Stimulated activated CD8-positive, alpha-beta memory T cell treated with anti-CD3 and anti-CD28 coated beads, Interleukin-7, amount 100 ng/mL, for 24 hours (primary cell): ENCODE data around the gene EVL.
"Not testable (repeated sequence)": the region's sequence is repeated elsewhere in the genome, so short reads cannot be mapped to it uniquely, and the experiment has no call there.

Experiments
- DNase-seq: peaks from one replicate; pipeline ENCODE4 v3.0.0-alpha.2; 2020; ENCODE audit warnings: low read depth

EVL gene

DNA sequence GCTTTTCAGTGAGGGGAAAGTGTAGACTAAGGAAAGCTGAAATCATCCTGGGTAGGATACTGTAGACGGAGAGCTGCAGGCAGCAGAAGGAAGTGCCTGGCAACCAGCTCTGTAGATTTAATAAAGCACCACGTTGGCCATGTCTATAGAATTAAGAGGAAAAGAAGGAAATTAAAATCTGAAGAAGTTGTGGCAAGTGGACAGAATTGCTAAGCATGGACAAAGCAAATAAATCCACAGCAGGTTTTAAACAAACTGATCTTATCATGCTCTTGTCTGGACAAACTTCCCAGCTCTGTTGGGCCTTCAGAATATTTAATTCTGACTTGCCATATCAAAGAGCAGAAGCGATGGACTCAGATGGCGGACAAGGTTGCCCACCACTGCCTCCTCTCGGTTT lies 27.2 kb upstream of the EVL start:
- no peak for DNase-seq

DNA sequence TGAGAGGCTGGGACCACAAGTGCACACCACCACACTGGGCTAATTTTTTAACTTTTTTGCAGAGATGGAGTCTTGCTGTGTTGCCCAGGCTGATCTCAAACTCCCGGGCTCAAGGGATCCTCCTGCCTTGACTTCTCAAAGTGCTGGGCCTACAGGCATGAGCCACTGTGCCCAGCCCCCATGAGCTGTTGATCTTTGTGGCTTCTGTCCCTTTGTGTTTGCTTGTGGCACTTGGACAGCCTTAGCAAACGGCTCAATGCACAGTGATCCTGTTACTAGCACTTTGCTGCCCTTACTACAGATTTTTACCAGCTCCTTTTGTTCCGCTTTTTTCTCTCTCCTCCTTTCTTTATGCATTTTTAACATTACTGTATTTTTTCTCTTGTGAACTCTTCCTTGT lies 25.3 kb upstream of the EVL start:
- no peak for DNase-seq

DNA sequence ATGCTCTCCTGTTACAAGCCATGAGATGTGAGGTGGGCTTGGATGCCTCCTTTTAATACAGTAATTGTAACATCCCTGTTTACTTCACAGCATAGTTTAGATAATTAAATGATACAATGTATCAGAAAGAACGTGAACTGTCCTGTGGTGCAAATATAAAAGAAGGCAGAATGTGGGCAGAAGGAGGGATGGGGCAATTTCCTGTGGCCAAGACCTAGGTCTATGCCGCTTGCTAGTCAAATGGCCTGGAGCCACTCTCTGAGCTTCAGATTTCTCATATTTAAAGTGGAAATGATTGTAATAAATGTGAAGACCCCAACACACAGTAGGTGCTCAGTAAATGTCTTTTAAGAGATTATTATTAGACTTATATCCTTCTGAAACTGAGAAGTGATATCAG lies 24.0 kb upstream of the EVL start:
- no peak for DNase-seq

DNA sequence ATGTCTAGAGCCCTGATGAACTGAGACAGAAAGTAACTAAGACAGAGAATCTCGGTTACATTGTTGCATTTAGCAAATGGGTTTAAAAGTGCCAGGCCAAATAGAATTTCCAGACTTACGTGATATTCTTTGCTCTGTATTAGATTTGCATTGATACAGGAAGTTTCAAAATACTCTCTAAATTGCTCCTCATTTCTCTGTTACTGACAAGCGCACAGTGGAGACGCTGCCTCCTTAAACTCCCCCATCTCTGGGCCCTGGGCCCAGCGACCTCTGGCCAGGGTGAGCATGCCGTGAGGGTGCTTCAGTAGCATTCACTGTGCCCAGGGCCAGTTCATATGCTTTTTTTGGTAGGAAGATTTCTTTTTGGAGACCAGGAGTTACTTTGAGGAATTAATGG lies 22.9 kb upstream of the EVL start:
- DNase-seq = no peak

DNA sequence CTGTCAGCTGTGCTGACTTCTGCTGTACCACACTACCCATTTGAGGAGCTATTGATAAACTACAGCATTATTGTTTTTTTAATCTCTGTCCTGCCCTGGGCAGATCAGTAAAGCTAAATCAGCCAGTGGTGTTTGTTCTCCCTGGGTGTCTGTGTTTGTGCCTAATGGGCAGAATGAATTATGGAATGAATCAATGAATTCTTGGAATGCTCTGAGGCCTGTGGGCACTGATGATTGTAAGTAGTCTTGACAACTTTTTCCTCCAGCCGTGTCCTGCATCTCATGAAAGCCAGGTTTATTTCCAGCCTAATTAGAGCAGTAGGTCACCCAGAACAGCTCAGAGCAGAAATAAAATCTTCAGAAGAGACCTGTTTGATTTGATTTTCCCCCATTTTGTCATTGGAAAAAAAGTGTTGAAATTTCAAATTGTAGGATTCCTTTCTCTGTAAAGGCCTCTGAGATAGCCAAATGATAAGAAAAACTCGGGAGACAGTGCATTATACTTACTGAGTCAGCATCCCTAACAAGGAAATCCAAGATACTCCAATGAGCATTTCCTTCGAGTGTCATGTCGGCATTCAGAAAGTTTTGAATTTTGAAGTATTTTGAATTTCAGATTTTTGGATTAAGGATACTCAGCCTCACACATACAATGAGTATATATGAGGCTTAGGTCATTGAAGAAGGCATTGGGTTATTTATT lies 19.4 kb upstream of the EVL start:
- no peak for DNase-seq

DNA sequence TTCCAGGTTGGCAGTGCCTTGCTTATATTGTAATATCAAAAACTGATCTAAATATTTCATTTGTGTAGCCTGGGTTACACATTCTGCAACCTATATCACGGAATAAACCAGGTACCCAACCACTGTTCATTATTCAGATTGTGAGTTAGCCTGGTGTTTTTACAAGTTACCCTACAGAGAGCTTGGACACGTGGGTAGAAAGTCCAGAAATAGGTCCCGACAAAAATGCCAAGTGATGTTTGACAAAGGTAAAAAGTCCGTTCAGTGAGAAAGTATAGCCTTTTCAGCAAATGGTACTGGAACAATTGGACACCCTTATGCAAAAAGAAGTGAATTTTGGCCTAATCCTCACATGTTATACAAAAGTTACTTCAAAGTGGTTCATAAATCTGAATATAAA lies 17.6 kb upstream of the EVL start:
- DNase-seq = no peak

DNA sequence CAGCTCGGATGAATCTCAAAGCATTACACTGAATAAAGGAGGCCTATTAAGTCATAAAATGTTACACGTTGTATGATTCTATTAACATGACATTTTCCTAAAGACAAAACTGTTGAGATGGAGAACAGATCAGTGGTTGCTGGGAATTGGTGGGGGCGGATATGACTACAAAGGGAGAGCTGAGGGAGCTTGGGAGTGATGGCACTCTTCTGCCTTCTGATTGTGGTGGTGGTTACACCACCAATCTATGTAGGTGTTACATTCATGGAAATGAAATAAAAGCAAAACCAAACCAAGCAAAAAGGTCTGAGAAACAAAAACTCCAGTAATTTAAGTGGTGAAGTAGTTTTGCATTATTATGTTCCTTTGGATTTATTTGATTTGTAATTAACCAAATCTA lies 16.4 kb upstream of the EVL start:
- DNase-seq = no peak

DNA sequence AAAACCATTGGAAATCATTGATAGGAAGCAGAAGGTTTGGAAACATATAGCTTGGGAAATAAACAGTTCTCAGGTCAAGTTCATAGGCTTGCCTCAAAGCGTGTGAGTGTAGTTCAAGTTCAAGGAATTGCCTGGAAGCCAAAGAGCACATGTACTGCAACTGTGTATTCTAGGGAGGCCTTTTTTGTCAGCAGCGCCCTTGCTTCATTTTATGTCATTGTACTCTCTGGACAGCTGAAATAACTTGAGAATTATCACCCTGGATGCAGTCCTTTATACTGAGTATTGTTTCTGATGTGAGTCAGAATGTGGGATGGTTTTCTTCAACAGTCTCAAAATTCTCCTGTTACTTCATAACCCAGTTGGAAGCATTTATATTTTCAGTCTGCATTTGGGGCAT lies 16.0 kb upstream of the EVL start:
- no peak for DNase-seq

DNA sequence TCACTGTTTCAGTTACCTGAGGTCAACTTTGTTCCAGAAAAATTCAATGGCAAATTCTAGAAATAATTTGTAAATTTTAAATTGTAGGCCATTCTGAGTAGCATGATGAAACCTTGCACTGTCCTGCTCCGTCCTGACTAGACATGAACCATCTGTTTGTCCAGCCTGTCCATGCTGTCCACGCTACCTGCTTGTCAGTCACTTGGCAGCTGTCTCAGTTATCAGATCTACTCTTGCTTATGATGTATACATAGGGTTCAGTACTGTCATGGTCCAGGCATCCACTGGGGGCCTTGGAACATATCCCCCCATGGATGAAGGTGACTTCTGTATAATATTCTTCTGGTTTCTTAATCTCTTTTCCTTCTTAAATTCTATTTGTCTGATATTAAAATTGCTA lies 14.1 kb upstream of the EVL start:
- no peak for DNase-seq

DNA sequence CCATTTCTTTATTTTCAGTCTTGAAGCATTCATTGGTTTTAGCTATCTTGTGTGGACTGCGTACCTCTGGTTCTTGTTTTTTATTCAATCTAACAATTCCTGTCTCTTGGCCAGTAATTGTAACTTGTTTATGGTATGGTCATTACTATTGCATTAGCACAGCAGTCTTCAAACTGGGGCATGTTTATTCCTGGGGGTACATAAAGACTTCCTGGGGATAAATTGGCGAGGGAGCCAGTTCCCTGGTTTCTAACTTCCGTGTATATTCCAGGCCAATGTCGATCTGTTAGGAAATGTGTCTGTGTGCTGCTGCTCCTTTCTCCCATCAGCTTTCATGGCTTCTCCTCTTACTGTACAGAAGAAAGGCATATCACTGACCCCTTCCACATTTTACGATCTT lies 13.7 kb upstream of the EVL start:
- DNase-seq = no peak

DNA sequence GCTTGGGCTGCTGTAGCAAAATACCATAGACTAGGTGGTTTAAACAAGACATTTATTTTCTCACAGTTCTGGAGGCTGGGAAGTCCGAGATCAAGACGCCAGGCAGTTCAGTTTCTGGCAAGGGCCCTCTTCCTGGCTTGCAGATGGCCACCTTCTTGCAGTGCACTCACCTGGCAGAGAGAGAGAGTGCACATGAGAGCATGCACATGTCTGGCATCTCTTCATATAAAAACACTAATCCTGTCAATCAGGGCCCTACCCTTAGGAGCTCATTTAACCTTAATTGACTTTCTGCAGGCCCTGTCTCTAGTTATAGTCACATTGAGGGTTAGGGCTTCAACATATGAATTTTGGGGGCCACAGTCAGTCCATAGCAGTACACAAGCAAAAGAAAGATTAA lies 12.4 kb upstream of the EVL start:
- DNase-seq = no peak

DNA sequence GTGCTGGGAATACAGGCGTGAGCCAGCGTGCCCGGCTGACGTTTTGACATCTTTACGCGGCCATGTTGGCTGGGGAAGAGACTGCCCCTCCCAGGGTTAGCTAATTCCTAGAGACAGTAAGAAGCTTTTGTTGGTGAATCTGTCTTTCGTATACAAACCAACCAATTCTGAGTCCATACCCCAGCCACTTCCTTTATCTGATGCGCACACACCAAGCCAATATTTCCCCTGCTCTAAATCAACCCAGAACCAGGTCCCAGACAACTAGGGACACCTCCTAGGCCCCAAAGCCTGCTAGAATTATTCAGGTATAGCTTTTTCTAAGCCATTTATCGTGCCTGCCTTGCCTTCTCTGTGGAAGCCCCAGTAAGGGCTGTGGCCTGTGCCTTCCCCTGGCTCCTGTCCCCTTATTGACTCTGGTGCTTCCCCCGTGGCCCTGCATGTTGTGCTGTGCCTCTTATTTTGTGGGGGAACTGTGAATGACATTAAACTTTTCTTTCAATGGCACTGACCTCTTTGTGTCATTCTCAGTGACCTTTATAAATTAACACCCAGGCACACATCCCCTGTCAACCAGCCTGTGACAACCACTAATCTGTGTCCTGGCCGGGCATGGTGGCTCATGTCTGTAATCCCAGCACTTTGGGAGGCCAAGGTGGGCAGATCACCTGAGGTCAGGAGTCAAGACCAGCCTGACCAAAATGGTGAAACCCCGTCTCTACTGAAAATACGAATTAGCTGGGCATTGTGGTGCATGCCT lies 10.7 kb upstream of the EVL start:
- DNase-seq = no peak

DNA sequence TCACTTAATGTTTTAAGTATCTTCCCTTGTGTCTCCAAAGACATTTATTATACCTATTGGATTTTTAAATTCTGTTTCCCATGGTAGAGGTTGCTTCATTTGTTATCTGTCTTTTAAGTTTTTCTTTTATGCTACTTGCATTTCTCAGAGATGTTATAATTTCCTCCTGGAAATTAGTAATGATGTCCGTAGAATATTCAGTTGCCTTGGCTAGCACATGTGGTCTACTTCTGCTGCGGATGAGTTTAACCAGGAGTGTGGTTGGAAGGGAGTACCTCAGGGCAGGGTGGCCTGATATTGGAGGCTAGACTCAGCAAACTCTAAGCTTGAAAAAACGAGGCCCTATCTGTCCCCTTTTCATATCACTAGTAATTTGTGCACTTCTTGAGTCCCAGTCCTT lies 8.8 kb upstream of the EVL start:
- no peak for DNase-seq

DNA sequence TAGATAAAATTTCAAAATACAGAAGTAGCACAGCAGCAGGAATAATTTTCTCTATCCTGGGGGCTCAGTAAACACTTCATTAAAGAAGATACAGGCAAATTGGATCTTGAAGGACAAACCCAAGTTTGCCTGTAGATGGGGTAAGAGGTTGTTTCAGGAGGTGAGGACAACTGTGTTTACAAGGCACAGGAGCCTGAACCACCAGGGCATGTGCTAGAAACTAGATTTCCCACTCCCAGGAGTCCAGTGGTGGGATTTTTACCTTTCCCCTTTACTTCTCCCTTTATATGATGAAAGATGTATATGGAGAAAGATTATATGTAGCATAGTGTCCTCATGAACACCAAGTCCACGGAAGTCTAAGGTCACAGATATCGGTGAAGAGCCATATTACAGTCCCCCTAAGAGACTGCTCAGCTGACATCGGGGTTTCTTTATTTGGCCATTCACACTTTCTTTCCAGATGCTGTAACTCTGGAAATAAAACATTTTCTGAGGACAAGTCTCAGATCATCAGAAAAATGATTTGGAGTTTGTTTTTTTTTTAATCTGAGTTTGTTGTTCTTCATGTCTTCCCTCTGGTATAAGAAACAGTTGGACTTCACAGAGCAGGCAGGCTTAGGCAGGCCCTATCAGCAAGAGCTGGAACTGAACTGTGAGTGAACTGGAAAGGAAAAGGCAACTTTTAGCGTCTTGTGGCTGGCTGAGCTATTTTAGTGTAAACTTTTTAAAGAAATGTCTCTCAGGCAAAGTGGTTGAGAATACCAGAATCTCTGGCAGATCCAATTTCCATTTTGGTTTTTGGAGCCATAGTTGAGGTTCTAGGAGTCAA lies 8.0 kb upstream of the EVL start:
- DNase-seq = no peak

DNA sequence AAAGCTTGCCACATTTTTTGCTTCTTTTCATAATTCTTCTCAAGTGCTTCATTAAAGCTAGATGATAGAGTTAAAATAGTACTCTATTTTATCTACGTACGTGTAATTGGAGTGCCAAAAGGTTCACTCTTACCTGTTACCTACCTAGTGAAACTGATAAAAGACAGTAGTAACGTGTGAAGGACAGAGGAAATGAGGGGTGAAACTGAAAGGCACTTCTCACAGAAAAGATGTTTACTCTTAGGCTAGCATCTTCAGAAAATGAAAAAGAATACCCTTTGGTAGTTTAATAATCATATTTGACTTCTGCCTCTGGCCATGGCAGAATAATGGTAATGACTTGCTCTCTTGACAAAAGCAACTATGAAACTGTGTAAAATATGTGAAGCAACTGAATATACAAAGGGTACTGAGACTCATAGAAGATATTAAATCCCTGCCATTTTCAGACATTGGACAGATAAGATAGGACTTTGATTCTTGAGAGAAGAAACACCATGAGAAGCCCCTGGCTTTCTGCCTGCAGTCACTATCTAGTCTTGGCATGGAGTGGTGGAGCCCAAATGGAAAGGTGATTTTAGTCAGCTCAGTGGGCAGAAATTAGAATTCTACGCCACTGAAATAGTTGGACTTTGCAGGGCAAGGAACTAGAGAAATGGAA lies 6.3 kb upstream of the EVL start:
- DNase-seq = no peak

DNA sequence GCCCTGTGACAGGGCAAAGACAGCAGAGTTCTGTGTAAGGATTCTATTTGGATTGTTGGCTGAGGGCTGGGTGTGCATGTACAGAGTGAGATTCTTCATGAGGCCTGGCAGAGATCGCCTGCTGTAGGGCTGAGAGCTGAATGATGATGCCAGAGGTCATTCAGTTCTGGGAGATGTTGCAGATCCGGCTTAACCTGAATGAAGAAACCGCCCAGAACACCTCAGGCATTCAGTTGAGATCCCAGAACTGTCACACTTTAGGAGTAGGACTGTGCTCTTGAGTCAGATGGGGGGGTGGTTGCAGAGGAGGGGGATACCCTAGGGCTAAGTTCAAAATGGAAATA lies 5.8 kb upstream of the EVL start:
- DNase-seq = no peak

DNA sequence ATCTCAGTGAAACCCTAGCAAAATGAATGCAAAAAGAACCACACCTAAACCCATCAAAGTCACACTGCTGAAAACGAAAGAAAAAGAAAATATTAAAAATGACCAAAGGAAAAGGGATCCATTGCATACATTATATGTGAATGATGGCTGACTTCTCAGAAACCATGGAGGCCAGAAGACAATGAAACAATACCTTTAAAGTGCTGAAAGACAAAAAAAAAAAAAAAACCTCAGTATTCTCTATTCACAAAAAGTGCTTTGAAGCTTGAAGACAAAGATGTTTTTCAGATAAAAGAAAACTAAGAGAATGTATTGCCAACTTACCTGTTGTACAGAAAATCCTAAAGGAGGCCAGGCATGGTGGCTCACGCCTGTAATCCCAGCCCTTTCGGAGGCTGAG lies 4.5 kb upstream of the EVL start:
- no peak for DNase-seq

DNA sequence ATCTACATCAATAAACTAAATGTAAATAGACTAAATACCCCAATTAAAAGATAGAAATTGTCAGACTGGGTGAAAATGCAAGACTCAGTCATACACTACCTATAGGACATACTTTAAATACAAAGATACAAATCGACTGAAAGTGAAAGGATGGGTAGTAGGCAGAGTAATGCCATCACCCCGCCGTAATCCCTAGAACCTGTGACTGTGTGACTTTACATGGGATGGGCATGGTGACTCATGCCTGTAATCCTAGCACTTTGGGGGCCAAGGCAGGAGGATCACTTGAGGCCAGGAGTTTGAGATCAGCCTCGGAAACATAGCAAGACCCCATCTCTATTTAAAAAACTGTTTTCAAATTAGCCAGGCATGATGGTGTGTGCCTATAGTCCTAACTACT lies 2.6 kb upstream of the EVL start:
- no peak for DNase-seq

DNA sequence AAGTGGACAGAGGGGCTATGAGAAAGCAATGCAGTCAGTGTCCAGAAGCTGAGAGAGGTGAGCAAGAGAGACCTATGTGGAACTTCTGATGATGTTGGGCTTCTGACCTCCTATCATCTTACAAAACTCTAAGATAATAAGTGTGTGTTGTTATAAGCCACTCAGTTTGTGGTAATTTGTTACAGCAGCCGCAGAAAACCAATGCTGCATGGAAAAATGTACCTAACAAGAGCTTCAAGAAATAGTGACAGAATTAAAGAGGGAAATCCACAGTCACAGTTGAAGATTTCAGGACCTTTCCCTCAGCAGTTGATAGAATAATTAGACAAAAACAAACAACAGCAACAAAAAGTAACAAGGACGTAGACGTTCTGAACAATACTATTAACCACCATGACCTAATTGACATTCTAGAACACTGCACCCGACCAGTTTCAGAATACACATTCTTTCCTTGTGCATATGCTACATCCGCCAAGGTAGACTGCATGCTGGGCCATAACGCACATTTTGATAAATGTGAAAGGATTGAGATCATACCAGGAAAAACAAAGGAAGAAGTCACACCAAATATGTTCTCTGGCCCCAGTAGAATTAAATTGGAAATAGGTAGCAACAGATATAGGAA lies 1.8 kb upstream of the EVL start:
- no peak for DNase-seq

DNA sequence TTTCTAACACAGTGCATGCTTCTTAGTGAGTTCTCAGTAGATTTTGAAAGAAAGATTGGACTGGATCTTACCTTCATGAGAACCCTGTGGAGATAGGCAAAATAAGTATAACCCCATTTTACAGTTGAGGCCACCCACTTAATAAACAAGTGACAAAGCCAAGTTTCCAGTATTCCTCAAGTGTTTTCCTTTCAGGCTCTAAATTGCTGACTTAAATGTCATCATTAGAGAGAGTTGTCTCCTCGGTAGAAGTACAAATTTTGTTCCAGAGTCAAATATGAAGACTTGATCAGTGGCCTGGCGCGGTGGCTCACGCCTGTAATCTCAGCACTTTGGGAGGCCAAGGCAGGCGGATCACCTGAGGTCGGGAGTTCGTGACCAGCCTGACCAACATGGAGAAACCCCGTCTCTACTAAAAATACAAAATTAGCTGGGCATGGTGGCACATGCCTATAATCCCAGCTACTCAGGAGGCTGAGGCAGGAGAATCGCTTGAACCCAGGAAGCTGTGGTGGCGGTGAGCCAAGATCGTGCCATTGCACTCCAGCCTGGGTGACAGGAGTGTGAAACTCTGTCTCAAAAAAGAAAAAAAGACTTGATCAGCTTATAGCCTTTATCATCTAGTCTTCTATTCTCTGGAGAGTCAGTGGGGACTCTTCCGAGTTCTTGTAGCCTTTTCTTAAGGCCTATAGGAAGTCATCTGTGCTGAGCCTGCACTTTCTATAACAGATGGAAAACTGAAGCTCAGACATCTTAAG lies 708 bp upstream of the EVL start:
- DNase-seq = not testable (repeated sequence)

DNA sequence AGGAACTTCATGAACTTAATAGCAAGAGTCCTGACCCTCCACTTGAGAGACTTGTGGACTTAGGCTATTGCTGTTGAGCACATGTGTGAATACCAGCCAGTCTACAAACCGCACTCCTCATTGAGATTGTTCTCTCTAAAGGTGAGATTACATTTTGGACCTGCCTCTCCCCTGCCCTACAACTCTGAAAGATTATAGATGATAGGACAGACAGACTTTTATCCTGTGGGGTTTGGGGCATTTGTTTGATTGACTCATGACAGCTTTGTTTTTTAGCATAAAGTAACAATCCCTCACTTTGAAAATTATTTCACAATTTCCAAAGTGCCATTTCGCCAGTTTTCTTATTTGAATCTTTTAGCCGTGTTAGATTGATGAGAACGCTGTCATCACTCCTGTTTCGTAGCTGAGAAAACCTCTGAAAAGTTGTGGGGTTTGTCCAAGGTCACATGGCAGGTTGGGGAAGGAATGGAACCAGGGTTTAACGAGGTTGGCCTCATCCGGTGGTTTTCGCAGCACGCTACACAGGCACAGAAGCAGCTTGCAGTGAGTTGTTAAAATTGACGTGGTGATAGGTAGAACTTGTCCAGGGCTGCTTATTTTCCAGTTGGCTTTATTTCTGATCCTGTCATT lies 836 bp downstream of the EVL start:
- DNase-seq = peak; percentile 68
